Measurements from ENCODE around the gene ZNF365.
A peak's percentile ranks its signal among the peaks of the same experiment; 100 is the strongest.

ZNF365 gene

GRCh38 chr10:62426086-62426485 lies 51.9 kb downstream of the ZNF365 start:
- no peak for DNase-seq

GRCh38 chr10:62426600-62426999 lies 52.4 kb downstream of the ZNF365 start:
- no peak for DNase-seq

GRCh38 chr10:62430881-62431280 lies 56.7 kb downstream of the ZNF365 start:
- no peak for DNase-seq

DNA sequence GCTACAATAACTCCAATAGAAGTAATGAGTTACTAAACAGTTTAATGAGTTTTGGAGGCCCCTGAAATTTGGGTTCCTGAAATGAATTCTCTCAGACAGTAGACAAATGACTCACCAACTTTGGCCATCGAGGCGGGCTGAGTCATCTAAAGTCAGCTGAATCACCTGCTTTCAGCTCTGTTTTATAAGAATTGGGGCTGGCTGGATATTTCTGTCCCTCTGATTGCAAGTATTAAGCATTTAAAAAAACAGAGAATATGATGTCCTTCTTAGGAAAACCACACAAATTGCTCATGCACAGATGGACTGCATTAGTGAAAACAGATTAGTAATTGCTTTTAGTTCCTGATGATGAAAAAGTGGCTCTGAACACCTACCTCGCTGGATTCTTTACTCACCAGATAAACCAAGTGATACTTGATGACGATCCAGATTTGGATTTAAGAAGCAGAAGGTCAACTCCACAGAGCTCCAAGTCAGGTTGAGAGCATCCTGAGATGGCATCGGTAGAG lies 59.1 kb downstream of the ZNF365 start:
- DNase-seq = no peak

DNA sequence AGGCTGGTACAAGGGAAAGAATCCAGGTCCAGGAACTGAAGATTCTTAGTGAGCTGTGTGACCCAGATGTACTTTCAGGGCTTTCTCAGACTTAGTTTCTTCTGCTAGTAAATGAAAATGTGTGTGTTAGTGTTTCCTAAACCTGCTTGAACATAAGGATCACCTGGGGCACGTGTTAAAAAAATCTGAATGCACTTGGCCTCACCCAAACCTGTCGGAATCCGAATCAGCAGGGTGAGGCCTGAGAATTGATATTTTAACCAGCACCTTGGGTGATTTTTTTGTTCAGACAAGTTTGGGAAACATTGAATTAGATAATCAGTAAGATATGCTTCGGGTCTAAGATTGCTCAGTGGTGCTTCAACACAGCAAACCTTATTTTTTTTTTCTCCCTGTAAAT lies 59.7 kb downstream of the ZNF365 start:
- DNase-seq = no peak

DNA sequence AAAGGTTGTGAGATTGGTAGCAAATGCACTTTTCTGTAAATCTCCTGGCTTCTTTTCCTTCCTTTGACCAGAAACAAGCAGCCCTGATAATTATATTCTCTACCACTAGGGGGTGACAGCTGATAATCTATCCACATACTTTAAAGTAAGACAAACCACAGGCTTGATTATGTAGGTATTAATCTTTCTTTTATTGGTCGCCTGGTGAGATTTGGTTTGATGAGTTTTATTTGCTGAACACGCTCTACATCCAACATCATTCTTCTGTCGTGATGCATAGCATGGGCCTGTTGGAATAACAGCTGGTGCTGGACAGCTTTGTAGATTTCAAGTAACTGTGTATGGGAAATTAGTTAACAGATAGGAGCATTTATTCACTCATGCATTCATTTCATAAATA lies 63.5 kb downstream of the ZNF365 start:
- DNase-seq = peak; percentile 12

- DNase-seq = no peak
These were observed 67.8 kb downstream of the ZNF365 start for GRCh38 chr10:62442006-62442405.

DNA sequence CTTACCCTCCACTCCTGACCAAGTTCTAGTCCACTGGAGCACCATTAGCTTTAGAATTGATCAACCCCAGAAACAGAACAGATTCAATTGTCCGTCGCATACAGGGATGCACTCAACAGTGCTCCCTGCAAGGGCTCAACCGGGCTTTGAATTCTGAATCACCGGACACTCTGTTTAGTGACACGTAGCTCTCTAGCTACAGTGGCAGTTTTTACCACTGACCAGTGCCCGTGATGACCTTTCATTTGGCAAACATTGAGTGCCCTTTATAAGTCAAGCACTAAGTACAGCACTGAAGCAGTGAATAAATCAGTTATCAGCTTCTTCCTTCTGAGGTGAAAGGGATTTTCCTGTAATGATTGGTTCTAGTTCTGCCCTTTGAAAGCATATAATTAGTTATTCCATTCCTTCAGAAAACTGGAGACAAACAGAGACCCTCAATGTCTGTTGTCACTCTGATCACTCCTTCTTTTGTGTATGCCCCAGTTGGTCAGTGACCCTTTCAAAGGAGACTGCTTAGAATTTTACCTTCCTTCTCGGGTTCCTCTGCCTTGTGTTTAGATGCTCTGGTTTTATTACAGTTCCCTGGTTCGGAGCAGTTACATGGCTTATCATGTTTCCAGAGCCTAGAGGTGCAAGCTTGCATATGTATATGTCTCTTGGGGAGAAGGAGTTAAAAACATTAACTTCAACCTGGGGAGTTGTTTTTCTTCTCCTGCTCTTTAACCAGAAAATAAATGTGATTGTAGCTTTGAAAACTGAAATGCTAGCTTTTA lies 68.9 kb downstream of the ZNF365 start:
- DNase-seq = no peak

DNA sequence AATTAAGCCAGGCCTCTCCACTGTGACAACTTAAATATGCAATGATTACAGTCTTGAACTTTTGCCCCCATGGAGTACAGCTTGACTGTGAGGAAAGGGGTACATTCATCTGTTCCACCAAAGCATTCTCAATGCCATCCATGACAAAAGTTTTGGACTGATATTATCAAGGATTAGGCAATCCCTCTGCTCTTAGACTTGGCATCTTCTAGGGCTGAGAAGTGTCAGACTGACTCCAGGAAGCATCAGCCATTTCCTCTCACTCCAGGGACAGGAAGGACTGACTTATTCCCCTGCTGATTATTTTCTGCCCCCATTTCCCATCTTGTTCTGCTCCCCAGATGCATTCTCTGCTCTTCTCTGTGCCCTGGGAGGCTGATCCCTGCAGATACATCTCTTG lies 69.7 kb downstream of the ZNF365 start:
- no peak for DNase-seq

GRCh38 chr10:62446627-62447026 lies 72.5 kb downstream of the ZNF365 start:
- no peak for DNase-seq

DNA sequence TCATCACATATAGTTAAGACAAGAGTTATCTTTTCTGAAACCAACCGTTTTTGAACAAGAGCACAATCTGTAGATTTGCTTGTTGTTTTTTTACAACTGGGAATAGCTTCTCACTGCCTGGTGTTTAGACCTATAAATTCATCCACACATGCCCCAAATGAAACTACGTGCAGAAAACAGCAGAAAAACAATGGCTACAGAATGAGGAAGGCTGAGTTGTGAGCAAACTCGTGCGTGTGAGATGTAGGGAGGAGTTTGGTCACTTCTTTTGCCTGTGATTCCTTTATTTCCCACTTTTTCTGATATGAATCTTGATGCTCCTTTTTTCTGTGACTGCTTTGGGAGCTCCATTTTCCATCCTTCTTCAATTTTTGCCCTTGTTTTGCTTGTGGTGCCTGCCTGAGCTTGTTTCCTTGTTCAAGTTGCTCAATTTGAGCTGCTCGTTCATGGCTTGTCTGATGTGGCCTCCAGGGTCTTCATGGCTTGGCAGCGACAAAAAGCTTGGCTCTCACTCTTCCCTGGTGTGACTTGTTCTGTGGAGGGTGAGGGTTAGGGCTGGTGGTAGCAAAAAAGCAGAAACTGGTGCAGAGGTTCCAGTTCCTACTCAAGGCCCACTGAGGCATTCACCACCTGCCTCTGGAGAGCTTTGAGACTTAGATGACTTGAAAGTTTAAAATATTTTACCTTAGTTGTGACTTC lies 76.9 kb downstream of the ZNF365 start:
- DNase-seq = no peak

DNA sequence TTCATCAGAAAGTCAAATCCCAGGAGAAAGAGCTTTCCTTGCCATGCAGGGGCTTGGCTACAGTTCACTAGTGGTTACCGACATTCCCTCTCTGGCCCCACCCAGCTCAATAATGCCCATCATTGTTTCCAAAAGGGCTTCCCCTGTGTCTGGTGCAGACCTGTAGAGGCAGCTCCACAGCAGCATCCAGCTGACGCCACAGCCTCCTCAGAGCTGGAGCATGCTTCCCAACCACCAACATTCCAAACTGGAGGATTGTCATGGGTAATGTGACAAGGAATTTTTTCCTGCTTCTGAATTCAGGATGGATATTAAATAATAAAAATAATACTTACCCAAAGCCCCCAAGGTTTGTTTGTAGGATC lies 77.4 kb downstream of the ZNF365 start:
- no peak for DNase-seq
